Esophagus muscularis mucosa (tissue), 4 donors: ENCODE results near the gene WWOX. TPM values are rescaled to one million over a fixed set of nuclear protein-coding genes. Genes with fewer than 3 reads are reported as not detected.

Experiments
- DNase-seq: peaks from one replicate; pipeline ENCODE4 v3.0.0-alpha.2; 2017; ENCODE audit errors: extremely low spot score
- H3K27ac ChIP-seq, 4 donors: fragments of 200-600 bp; sonication (generic); replicated peaks in 1 of 4; 1 replicate in 3 of 4; 2 replicates in 1 of 4; pipeline ENCODE4 v1.5.1; 2016 to 2019; ENCODE audit warnings: mild to moderate bottlenecking in 1 of 4
- H3K27me3 ChIP-seq, 4 donors: fragments of 200-600 bp; sonication (generic); one replicate each; pipeline versions ENCODE4 v1.5.1 to v1.6.0; 2016 to 2019
- H3K36me3 ChIP-seq, 4 donors: fragments of 200-600 bp; sonication (generic); one replicate each; pipeline ENCODE4 v1.5.1; 2016 to 2019
- H3K4me1 ChIP-seq, 4 donors: fragments of 200-600 bp; sonication (generic); one replicate each; pipeline ENCODE4 v1.5.1; 2016 to 2019
- H3K4me3 ChIP-seq, 4 donors: fragments of 200-600 bp; sonication (generic); 1 replicate in 2 of 4; 2 replicates in 2 of 4; pipeline ENCODE4 v1.5.1; 2016 to 2019; ENCODE audit warnings: mild to moderate bottlenecking in 4 of 4, moderate library complexity in 1 of 4
- H3K9me3 ChIP-seq, 4 donors: fragments of 200-600 bp; sonication (generic); 1 replicate in 3 of 4; 2 replicates in 1 of 4; pipeline ENCODE4 v1.5.1; 2016 to 2019
- EP300 ChIP-seq: sonication (generic); formaldehyde crosslinking; IDR thresholded peaks from one replicate; pipeline ENCODE4 v1.6.1; 2017; ENCODE audit warnings: antibody characterized with exemption
- POLR2A ChIP-seq: fragments of 450-650 bp; IDR thresholded peaks from one replicate; pipeline ENCODE4 v1.6.1; 2017; ENCODE audit warnings: antibody characterized with exemption, moderate library complexity, mild to moderate bottlenecking, low read depth
- POLR2AphosphoS5 ChIP-seq, 2 donors: sonication (generic); formaldehyde crosslinking; IDR thresholded peaks; one replicate each; pipeline ENCODE4 v1.6.1; 2017; ENCODE audit warnings: antibody characterized with exemption in 2 of 2
- WGBS: methylation state at CpG from one replicate; pipeline ENCODE4 v1.1.5; 2018; 5-methylcytosine and 5-hydroxymethylcytosine counted together
- intact Hi-C: fragments of 100-400 bp; cut with DNase I; formaldehyde crosslinking; loops from one replicate; pipeline ENCODE4 v1.15.1; 2023
- total RNA-seq, 4 donors: library from RNA; depleted of rRNA; stranded (reverse); fragments of >200 nt; gene quantifications; one replicate each; pipeline versions ENCODE4 v1.1.0 to v1.2.1, GENCODE V29; 2016
- TF ChIP-seq, protein P1 (sequence below), 3 experiments: fragments of 200-600 bp in 2 of 3; fragments of 450-650 bp in 1 of 3; sonication (generic) in 2 of 3; IDR thresholded peaks; one replicate each; pipeline ENCODE4 v1.5.1; 2017 to 2019; ENCODE audit warnings: antibody characterized with exemption in 3 of 3, mild to moderate bottlenecking in 2 of 3, moderate library complexity in 1 of 3

WWOX gene
- total RNA-seq, 4 donors from 2014 or later = 14.4 to 27.8 (median 15.4) TPM

DNA sequence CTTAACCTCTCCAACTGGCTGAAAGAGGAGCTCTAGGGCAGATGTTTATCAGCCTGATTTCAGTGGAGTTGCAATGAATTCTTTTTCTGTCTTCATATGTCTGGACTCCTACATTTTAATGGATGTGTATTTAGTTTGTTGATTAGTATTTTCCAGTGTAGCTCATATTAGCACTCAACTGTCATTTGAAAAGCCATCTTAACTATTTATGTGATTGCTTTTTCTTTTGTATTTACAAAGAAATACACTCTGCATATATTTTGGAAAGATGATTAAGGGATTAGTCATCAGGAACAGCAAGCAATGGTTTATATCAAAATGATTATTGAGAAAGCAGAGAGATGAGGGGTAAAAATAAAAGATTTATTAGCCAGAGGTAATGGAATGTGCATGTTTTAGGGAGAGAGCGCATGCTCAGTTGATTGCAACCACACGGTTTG lies 71.1 kb downstream of the WWOX start:
- Histone ChIP-seq H3K36me3 (peaks cover 0 to 5% (median 1%) of the 10 kb centered on the region in 4 donors), H3K27me3 (no peaks in the 10 kb centered on the region), H3K27ac (no peak overlapping the region), H3K4me3 (no peak overlapping the region), H3K9me3 (peaks cover 0 to 3% (median 0%) of the 10 kb centered on the region in 4 donors), H3K4me1 (no peaks in the 10 kb centered on the region)
- intact Hi-C loops = no loop called here
- 57% methylated on average over 2 of the region's 2 CpGs for WGBS
- DNase-seq = no peak
- TF ChIP-seq POLR2AphosphoS5 (IDR thresholded peaks at IDR 0.05) (no peak), POLR2A (no peak), EP300 (no peak)
- TF ChIP-seq, protein P1, sequence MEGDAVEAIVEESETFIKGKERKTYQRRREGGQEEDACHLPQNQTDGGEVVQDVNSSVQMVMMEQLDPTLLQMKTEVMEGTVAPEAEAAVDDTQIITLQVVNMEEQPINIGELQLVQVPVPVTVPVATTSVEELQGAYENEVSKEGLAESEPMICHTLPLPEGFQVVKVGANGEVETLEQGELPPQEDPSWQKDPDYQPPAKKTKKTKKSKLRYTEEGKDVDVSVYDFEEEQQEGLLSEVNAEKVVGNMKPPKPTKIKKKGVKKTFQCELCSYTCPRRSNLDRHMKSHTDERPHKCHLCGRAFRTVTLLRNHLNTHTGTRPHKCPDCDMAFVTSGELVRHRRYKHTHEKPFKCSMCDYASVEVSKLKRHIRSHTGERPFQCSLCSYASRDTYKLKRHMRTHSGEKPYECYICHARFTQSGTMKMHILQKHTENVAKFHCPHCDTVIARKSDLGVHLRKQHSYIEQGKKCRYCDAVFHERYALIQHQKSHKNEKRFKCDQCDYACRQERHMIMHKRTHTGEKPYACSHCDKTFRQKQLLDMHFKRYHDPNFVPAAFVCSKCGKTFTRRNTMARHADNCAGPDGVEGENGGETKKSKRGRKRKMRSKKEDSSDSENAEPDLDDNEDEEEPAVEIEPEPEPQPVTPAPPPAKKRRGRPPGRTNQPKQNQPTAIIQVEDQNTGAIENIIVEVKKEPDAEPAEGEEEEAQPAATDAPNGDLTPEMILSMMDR (IDR thresholded peaks at IDR 0.05) = no peak

DNA sequence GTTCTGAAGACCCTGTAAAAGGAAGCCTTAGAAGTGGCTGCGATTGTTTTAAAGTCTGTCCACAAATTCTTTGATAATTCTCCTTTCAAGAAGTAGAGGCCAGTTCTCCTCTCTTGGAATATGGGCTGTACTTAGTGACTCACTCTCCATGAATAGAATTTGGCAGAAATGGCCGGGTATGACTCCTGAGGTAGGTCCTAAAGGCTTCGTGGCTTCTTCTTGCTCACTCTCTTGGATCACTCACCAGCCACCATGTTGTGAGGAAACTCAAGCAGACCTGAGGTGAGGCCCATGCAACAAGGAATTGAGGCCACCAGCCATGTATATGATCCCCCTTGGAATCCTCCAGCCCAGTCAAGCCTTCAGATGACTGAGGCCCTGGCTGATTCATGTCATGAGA lies 75.8 kb downstream of the WWOX start:
- no peak for DNase-seq
- no peaks in the 10 kb centered on the region for H3K27me3 ChIP-seq
- H3K4me3 ChIP-seq = no peak overlapping the region
- H3K36me3 ChIP-seq = no peaks in the 10 kb centered on the region
- TF ChIP-seq, protein P1 (IDR thresholded peaks at IDR 0.05) = no peak
- TF ChIP-seq POLR2AphosphoS5 (IDR thresholded peaks at IDR 0.05) (no peak), POLR2A (no peak), EP300 (no peak)
- peaks cover 0 to 5% (median 0%) of the 10 kb centered on the region in 4 donors for H3K9me3 ChIP-seq
- 91% methylated on average over 3 of the region's 3 CpGs for WGBS
- H3K4me1 ChIP-seq = no peaks in the 10 kb centered on the region
- no peak overlapping the region for H3K27ac ChIP-seq
- intact Hi-C loops = no loop called here

DNA sequence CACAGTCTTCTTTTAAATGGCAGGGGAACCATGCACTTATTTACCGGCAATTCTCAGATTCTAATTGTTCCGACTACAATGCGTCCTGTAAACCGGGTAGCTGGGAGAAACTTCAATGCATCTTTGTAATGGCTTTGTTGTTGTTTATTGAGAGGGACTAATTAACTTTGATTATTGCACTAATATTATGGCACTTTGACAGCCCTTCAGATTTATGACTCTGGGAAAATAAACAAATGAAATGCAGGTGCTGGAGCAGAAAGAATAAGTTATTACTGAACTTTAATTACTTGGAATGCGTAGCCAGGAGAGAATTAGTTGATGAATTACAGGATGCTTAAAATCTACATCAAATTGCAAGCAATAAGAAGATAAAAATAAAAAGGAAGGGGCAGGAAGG lies 77.0 kb downstream of the WWOX start:
- no peak overlapping the region for H3K4me3 ChIP-seq
- intact Hi-C loops = no loop called here
- 95% methylated on average over 5 of the region's 5 CpGs for WGBS
- no peaks in the 10 kb centered on the region for H3K36me3 ChIP-seq
- H3K27ac ChIP-seq = no peak overlapping the region
- no peaks in the 10 kb centered on the region for H3K4me1 ChIP-seq
- no peak for TF ChIP-seq POLR2AphosphoS5 (IDR thresholded peaks at IDR 0.05)
- TF ChIP-seq, protein P1 (IDR thresholded peaks at IDR 0.05) = no peak
- no peak for DNase-seq
- H3K9me3 ChIP-seq = peaks cover 0 to 5% (median 0%) of the 10 kb centered on the region in 4 donors
- H3K27me3 ChIP-seq = no peaks in the 10 kb centered on the region

DNA sequence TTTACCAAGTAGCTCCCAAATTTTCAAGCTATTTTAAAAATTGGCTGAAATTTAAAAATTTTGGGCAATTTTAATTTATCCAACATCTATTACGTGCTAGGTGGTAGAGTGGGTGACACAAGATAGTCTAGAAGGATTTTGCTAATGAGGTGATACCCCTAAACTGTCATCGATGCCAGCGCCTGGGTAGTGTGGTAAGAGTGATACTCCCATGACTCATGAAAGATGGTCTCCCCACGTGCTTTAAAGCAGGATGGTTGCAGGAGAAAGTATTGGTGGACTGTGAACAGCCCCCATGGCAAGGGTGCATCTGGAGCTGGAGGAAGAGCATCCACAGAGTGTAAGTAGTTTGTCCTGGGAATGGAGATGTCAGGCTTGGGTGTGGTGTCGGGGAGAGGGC lies 77.8 kb downstream of the WWOX start:
- WGBS = 94% methylated on average over 5 of the region's 5 CpGs
- Histone ChIP-seq H3K4me3 (no peak overlapping the region), H3K27me3 (no peaks in the 10 kb centered on the region), H3K9me3 (peaks cover 0 to 5% (median 0%) of the 10 kb centered on the region in 4 donors), H3K4me1 (no peaks in the 10 kb centered on the region), H3K27ac (no peak overlapping the region), H3K36me3 (no peaks in the 10 kb centered on the region)
- TF ChIP-seq POLR2A (no peak), EP300 (no peak), POLR2AphosphoS5 (IDR thresholded peaks at IDR 0.05) (no peak)
- TF ChIP-seq, protein P1 (IDR thresholded peaks at IDR 0.05) = no peak
- intact Hi-C loops = no loop called here
- no peak for DNase-seq

DNA sequence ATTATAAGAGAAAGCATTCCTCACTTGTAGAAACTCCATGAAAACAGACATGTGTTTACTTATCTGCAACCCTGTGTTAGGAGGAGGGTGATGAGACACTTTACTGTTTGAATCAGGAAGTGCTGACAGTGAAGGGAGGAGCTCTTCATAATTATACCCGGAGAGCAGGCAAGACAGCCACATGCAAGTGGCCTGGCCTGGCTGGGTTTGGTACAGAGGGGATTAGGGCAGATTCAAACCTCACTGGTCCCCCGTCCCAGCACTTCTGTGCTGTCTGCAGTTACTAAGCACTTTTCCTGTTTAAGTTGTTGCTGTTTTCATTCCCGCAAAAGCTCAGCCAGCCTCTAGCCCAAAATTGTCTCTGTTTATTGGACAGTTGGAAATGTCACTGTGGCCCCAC lies 78.5 kb downstream of the WWOX start:
- 74% methylated on average over 3 of the region's 3 CpGs for WGBS
- H3K27me3 ChIP-seq = no peaks in the 10 kb centered on the region
- H3K4me3 ChIP-seq = no peak overlapping the region
- intact Hi-C loops = no loop called here
- TF ChIP-seq POLR2AphosphoS5 (IDR thresholded peaks at IDR 0.05) (no peak), EP300 (no peak), POLR2A (no peak)
- TF ChIP-seq, protein P1 (IDR thresholded peaks at IDR 0.05) = no peak
- H3K9me3 ChIP-seq = peaks cover 0 to 5% (median 0%) of the 10 kb centered on the region in 4 donors
- H3K36me3 ChIP-seq = no peaks in the 10 kb centered on the region
- no peaks in the 10 kb centered on the region for H3K4me1 ChIP-seq
- peak; percentile 75 for DNase-seq
- no peak overlapping the region for H3K27ac ChIP-seq
